HuH-7.5 (cell line): ENCODE measurements around the gene AMPH.
A peak's percentile ranks its signal among the peaks of the same experiment; 100 is the strongest.
"Not testable (repeated sequence)": the region's sequence is repeated elsewhere in the genome, so short reads cannot be mapped to it uniquely, and the experiment has no call there.

ENCODE experiments used
- DNase-seq: peaks from one replicate; pipeline ENCODE4 v3.0.0; 2011; ENCODE audit warnings: low spot score

AMPH gene

GRCh38 chr7:38395921-38396552 is 235.1 kb downstream of the AMPH start:
- not testable (repeated sequence) for DNase-seq

DNA sequence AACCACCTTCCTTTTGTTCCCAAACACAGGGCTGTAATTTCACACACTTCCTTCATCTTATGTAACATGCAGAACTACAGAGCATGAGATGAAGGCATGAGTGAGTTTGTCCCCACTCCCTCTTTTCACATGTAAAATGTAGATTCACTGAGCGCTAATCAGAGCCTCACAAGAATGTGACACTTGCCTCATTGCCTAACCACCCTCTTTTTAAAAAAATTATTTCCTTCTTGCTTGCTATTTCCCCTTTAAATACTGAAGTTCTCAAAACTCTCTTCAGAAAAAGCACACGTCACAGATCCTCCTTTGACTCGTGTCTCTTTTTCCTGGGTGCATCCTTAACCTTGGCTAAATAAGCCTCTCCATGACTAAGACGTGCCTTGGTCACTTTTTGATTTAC is 236.5 kb downstream of the AMPH start:
- DNase-seq, result no peak

GRCh38 chr7:38393874-38394273 is 237.3 kb downstream of the AMPH start:
- DNase-seq, result no peak

DNA sequence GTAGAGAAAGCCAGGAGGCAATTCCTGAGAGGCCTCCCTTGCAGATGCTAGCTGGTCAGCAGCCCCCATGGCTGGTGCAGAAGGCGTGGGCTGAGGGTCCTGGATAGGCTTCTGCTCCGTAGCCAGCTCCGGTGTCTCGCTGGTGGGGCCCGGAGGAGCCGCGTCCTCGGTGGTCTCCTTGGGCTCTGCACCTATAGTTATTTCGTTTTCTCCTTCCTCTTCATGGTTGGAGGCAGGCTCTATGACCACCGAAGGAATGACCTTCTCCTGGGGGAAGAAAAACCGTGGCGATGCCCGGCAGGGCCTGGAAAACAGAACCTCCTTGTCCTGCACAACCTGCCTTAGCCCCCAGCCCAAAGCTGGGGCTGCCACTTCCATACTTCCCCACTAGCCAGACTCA is 239.4 kb downstream of the AMPH start:
- DNase-seq, result no peak

DNA sequence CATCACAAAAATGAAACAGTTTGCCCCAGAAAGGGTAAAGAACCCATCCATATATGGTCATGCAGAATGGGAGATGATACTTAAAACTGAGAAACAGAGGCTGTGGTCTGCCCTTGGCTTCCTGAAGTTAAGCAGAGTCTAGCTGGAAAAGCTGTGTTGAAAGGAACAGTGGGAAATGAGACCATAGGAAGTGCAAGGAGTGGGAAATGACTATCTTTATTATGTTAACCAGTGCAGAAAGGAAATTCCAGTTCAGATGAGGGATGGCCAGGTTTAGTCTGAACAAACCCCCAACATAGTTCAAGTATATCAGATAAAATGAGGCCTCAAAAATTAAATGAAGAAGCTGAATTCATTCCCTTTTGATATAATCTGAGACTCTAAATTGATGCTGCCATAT is 245.5 kb downstream of the AMPH start:
- DNase-seq, result no peak

- no peak for DNase-seq
These were observed 247.9 kb downstream of the AMPH start for GRCh38 chr7:38383281-38383680.

- no peak for DNase-seq
These were observed 248.5 kb downstream of the AMPH start for GRCh38 chr7:38382684-38383083.

DNA sequence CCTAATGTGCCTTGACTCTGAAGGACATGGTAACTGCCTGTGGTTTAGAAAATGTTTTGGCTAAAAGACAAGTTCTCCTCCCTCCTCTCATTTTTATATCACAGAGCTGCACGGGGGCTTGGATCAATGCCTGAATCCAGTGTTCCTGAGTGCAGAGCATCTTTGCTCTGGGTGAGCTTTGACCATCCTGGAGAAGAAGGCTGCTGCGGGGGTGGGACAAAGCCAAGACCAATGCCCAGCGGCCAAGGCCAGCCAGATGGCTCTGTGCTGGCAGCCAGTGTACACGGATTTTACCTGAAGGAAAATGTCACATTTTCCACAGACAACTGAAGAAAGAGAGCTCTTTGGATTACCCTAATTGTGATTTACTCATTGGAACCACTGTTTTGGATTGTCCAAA is 255.7 kb downstream of the AMPH start:
- DNase-seq, result no peak

DNA sequence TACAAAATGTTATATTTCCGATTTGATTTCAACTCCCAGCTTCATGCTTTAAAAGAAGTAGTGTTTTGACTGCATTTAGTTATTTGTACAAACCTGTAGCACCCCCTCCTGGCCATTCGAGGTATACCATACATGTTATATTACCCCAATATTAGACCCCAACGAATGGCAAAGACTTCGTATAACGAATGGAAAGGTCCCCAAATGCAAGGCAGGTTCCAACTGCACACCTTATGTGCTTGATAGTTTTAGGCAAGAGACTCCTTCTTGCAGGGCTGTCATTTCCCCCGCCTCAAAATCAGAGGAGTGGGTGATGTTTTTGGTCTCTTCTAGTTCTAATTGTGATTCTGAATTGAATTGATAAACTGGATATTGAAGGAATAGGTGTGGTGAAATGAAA is 256.7 kb downstream of the AMPH start:
- DNase-seq, result no peak

GRCh38 chr7:38373155-38373554 is 258.0 kb downstream of the AMPH start:
- no peak for DNase-seq

GRCh38 chr7:38372290-38372689 is 258.9 kb downstream of the AMPH start:
- DNase-seq, result no peak

DNA sequence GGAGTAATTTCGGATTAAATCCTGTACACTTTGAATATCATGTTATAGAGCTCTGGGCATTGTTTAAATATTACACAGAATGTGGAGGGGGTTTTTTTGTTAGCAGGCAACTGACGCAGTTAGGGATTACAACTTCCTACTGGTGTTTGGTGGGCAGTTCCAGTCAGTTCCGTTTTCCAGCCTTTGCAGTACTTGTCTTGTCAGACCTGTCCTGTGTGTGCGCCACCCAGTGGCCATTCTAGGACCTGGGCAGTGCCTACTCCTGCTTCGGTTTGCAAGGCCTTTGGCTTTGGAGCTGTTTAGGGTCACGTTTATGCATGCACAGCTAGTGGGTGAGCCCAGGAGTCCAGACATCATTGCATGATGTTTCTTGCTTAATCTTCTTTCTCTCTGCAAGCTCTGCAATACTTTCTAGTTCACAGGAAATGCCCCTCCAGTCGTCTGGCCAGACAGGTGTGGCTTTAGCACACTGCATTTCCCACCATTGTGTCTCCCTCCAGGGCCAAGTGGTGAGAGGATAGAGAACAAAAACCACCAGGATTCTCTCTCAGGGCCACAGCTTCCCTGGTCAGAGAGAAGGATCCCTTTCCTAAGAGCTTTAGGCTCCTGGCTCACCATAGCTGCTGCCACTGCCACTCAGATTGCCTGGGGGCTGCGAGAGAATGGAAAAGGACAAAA is 261.2 kb downstream of the AMPH start:
- DNase-seq, result peak; percentile 43

DNA sequence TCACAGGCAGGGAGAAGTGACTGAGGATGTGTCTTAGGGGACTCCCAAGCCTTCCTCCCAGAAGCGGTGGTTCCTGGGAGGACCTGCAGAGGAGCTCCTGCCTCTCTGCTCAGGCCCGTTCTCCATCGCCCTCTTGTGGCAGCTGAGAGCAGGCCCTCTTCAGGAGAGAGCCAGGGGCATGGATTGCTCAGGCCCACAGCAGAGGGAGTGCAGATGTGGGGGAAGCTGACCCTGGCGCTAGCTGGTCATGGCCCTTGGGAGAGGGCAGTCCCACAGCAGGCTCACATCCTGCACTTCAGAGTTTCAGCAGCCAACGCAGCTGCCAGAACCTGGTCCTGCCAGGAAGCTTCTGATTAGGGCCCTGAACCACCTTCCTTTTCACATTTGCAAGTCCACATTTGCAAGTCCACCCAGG is 263.0 kb downstream of the AMPH start:
- DNase-seq, result peak; percentile 46

DNA sequence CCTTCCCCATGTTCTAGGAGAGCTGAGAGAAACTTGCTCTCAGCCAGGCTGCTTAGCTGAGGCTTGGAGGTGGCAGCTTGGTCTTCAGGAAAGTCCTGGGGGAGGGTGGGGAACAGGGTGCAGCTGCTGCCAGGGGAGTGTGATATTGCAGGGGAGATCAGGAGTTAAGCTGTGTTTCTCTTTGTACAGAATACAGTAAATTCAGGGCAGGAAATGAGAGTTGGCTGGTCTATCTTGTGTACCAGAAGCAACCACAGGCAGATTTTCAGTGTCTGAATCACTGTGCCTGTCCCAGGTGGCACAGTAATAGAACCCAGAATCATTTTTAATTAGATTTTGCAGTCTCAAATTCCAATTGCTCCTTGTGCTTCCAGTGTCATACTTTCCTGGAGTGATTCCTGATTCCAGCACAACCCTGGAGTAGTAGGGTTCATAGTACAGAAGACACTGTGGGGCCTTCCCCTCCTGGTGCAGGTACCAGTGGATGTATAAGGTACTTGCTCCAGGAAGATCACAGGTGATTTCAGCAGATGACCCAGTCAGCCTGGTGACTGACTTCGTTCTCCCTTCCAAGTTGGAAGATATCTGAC is 263.8 kb downstream of the AMPH start:
- no peak for DNase-seq

DNA sequence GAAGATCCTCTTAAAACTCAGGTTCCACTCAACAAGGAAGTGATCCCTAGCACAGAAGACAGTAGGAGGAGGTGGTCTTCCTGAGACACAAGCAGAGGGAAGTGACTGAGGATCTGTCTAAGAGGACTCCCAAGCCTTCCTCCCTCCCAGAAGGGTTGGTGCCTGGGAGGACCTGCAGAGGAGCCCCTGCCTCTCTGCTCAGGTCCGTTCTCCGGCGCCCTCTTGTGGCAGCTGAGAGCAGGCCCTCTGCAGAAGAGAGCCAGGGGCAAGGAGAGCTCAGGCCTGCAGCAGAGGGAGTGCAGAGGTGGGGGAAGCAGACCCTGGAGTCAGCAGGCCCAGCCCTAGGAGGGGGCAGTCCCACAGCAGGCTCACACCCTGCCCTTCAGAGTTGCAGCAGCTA is 267.8 kb downstream of the AMPH start:
- DNase-seq, result not testable (repeated sequence)

DNA sequence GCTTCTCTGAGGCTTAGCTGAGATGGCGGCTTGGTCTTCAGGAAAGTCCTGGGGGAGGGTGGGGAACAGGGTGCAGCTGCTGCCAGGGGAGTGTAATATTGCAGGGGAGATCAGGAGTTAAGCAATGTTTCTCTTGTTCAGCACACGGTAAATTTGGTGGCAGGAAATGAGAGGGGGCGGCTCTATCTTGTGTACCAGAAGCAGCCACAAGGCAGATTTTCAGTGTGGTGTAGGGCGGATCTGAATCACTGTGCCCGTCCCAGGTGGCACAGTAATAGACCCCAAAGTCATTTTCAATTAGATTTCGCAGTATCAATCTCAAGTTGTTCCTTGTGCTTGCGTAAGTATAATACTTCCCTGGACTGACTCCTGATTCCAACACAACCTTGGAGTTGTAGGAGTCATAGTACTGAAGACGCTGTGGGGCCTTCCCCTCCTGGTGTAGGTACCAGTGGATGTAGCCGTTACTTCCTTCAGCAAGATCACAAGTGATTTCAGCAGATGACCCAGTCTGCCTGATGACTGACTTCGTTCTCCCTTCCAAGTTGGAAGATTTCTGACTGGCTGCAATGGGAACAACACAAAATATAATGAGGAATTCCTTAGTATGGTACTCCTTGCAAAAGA is 268.4 kb downstream of the AMPH start:
- not testable (repeated sequence) for DNase-seq

GRCh38 chr7:38360776-38361175 is 270.4 kb downstream of the AMPH start:
- DNase-seq, result no peak

- DNase-seq, result not testable (repeated sequence)
These were observed 272.0 kb downstream of the AMPH start for GRCh38 chr7:38359071-38359601.

DNA sequence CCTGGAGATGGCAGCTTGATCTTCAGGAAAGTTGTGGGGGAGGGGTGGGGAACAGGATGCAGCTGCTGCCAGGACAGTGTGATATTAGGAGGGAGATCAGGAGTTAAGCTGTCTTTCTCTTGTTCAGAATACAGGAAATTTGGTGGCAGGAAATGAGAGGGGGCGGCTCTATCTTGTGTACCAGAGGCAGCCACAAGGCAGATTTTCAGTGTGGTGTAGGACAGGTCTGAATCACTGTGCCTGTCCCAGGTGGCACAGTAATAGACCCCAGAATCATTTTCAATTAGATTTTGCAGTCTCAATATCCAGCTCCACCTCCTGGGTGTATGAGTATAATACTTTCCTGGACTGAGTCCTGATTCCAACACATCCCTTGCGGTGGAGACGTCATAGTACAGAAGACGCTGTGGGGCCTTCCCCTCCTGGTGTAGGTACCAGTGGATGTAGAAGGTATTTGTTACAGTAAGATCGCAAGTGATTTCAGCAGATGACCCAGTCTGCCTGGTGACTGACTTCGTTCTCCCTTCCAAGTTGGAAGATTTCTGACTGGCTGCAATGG is 272.8 kb downstream of the AMPH start:
- DNase-seq, result not testable (repeated sequence)

DNA sequence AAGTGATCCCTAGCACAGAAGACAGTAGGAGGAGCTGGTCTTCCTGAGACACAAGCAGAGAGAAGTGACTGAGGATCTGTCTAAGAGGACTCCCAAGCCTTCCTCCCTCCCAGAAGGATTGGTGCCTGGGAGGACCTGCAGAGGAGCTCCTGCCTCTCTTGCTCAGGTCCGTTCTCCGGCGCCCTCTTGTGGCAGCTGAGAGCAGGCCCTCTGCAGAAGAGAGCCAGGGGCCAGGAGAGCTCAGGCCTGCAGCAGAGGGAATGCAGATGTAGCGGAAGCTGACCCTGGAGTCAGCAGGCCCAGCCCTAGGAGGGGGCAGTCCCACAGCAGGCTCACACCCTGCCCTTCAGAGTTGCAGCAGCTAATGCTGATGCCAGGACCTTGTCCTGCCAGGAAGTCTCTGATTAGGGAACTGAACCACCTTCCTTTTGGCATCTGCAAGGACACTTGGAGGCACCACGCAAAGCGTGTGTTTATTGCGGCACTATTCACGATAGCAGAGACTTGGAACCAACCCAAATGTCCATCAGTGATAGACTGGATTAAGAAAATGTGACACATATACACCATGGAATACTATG is 276.8 kb downstream of the AMPH start:
- peak; percentile 15 for DNase-seq

DNA sequence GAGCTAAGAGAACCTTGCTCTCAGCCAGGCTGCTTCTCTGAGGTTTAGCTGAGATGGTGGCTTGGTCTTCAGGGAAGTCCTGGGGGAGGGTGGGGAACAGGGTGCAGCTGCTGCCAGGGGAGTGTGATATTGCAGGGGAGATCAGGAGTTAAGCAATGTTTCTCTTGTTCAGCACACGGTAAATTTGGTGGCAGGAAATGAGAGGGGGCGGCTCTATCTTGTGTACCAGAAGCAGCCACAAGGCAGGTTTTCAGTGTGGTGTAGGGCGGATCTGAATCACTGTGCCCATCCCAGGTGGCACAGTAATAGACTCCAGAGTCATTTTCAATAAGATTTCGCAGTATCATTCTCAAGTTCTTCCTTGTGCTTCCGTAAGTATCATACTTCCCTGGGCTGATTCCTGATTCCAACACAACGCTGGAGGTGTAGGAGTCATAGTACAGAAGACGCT is 277.7 kb downstream of the AMPH start:
- not testable (repeated sequence) for DNase-seq

GRCh38 chr7:38351601-38352000 is 279.6 kb downstream of the AMPH start:
- no peak for DNase-seq
